ENCODE data around the gene NME9. TPM values are rescaled to one million over a fixed set of nuclear protein-coding genes. Genes with fewer than 3 reads are reported as not detected.

NME9 gene
- total and polyA plus RNA-seq, 2 of the 4 experiments (the other 2 are of a cell fraction) = not detected

DNA sequence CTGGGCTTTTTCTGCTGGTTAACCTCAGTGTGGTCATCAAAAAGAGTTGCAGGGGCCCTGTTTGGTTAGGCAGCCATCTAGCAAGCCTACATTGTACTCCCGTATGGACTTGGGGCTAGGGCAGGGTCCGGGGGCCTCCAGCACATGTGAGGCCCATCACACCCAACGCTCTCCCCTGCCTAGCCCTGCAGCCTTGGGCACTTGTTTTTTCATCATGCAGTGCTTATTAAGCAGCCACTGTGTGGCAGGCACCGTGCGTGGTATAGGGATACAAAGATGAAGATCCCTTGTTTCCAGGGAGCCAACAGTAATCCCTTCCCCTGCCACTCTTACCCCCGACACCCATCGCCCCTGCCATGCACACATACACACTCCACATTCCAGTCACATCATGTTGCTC, 32.9 kb upstream of the NME9 start:
- H4K20me1 ChIP-seq (ENCODE audit: insufficient read depth, low read length) = peaks cover 12% of the 10 kb centered on the region

More for the DNA sequence above, 32.9 kb upstream of the NME9 start:
- ATAC-seq (ENCODE audit: low read depth) (no peak), DNase-seq (no peak)
- POLR2A ChIA-PET (ENCODE audit: unreplicated experiment) = no interaction called here
- Histone ChIP-seq H3K27ac (ENCODE audit: insufficient read depth, low read length) (no peak overlapping the region), H3K9me3 (ENCODE audit: control insufficient read depth, insufficient read depth, low read length) (no peaks in the 10 kb centered on the region), H3K79me1 (ENCODE audit: low read depth in 1 of 2, low read length in 2 of 2) (peaks cover 16 to 54% of the 10 kb centered on the region in 2 experiments), H4K5ac (ENCODE audit: low read depth, low read length) (no peak overlapping the region), H2BK15ac (ENCODE audit: low read depth, low read length) (no peak overlapping the region), H3K23ac (ENCODE audit: low read depth, low read length) (no peak overlapping the region), H3K4ac (ENCODE audit: low read depth, low read length) (no peak overlapping the region), H4K91ac (ENCODE audit: insufficient read depth, low read depth, low read length) (no peak overlapping the region), H3K4me3 (ENCODE audit: insufficient read depth, low read depth, low read length) (no peak overlapping the region), H3K36me3 (ENCODE audit: control insufficient read depth, insufficient read depth, low read length) (peaks cover 3% of the 10 kb centered on the region; the same call in 1 of the 2 replicates), H3K9ac (ENCODE audit: low read depth, low read length) (no peak overlapping the region), H2BK20ac (ENCODE audit: low read depth, low read length) (no peak overlapping the region), H3K56ac (ENCODE audit: extremely low read depth, insufficient read depth, low read length) (no peak overlapping the region), H2AK5ac (ENCODE audit: low read depth, low read length) (no peak overlapping the region), H2BK5ac (ENCODE audit: low read depth, low read length, poor library complexity, severe bottlenecking) (no peak overlapping the region), H3K4me1 (ENCODE audit: control insufficient read depth, insufficient read depth, low read length) (peaks cover 5% of the 10 kb centered on the region; the same call in 1 of the 2 replicates), H3K18ac (ENCODE audit: low read depth, low read length) (no peak overlapping the region), H2AFZ (replicated peaks; ENCODE audit: low read length, poor library complexity) (no peak overlapping the region), H2BK120ac (ENCODE audit: low read depth, low read length) (no peak overlapping the region), H3K9me1 (ENCODE audit: insufficient read depth, low read length) (peaks cover 26% of the 10 kb centered on the region; the same call in 1 of the 2 replicates), H2AK9ac (replicated peaks; ENCODE audit: low read depth, low read length, poor library complexity) (no peak overlapping the region), H3K4me2 (ENCODE audit: low read depth, low read length) (no peak overlapping the region), H3K27me3 (ENCODE audit: control insufficient read depth, insufficient read depth, low read length) (no peaks in the 10 kb centered on the region), H3K14ac (replicated peaks; ENCODE audit: low read depth, low read length) (no peak overlapping the region), H4K8ac (ENCODE audit: low read depth in 2 of 2, low read length in 2 of 2) (no peak overlapping the region)
- in situ Hi-C loops (cut with MboI; ENCODE audit: low sequenced_read_pairs) = no loop called here
- intact Hi-C loops (cut with micrococcal nuclease) = no loop called here
- no peak for TF ChIP-seq MAFK (IDR thresholded peaks at IDR 0.05; ENCODE audit: low read depth, low read length)
- TF ChIP-seq MXI1 (IDR thresholded peaks at IDR 0.05; ENCODE audit: borderline replicate concordance, low read depth, low read length) = no peak
- no TSS peak for BruUV-seq (replicated peaks)
- dilution Hi-C loops (cut with HindIII; ENCODE audit: low sequenced_read_pairs, unreplicated experiment) = no loop called here
- CTCF ChIA-PET = no interaction called here
- WGBS, 2 experiments (ENCODE audit: extremely low coverage in 2 of 2, insufficient read length in 1 of 2) = 90% methylated on average over 2 of the region's 7 CpGs; no CpG with 5 or more reads in 1 of the 2 experiments

Data from IMR-90 (cell line).